ENCODE measurements around the gene MVP.

DNA sequence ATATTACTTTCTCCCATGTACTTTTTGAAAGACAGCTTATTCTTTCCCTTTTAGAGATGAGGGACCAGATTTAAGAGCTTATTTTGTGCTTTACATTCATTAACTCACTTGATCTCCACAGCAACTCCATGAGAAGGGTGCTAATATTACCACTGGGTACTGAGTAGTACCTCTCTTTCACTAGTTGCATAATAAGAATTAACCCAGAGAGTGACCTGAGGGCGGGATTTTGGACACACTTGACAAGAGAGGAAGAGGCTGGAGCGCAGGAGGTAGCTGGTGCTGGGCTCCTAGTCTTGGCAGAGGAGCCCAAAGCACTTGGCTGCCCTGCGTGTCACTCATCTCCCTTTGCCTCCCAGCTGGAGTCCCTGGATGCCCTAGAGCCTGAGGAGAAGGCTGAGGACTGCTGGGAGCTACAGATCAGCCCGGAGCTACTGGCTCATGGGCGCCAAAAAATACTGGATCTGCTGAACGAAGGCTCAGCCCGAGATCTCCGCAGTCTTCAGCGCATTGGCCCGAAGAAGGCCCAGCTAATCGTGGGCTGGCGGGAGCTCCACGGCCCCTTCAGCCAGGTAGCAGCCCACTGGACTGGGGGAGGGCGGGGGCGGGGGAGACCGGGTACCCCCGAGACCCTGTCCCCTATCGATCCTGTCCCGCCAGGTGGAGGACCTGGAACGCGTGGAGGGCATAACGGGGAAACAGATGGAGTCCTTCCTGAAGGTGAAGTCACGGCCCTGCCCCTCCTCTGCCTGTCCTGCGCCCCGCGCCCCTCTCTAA, 15.6 kb upstream of the MVP start:
- TF ChIP-seq GATA2 (IDR thresholded peaks at IDR 0.05; ENCODE audit: low read depth, low read length): no peak
- no peak for TF ChIP-seq GATA3 (IDR thresholded peaks at IDR 0.05; ENCODE audit: low read depth, low read length)

All from SH-SY5Y (cell line).